ENCODE measurements around the gene ZRSR2. TPM values are rescaled to one million over a fixed set of nuclear protein-coding genes. Genes with fewer than 3 reads are reported as not detected.

The ZRSR2 gene
- total and polyA plus RNA-seq, 9 of the 15 experiments (the other 6 are each of a cell fraction or from before 2014, with no cell fraction given), result 3.5 to 19.5 (median 8.6) TPM

DNA sequence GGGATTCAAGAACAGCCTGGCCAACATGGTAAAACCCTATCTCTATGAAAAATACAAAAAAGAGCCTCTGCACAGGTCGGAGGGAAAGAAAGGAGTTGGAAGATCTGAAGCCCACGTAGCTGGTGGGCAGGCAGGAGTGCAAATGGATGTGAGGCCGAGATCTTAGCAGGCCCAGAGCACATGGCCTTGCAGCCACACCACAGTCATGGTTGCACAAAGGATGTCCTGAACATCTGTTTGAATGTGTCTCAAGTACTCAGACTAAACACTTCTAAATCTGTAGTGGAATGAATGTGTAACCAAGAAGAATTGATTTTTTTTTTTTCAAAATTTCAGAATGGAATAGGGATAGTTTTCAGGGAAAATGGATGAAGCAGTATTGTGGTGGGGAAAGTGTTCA lies 41.4 kb upstream of the ZRSR2 start:
- Histone ChIP-seq H3K9me3 (replicated peaks; ENCODE audit: control insufficient read depth, insufficient read depth, low read depth, low read length) (no peaks in the 10 kb centered on the region), H4K20me1 (replicated peaks; ENCODE audit: control insufficient read depth, insufficient read depth, low read length) (no peaks in the 10 kb centered on the region), H3K4me2 (ENCODE audit: insufficient read depth, low read length) (no peak overlapping the region), H2AFZ (ENCODE audit: low read depth, low read length) (no peak overlapping the region), H3K4me3 (no peak overlapping the region), H3K4me1 (replicated peaks in 1 of 2; ENCODE audit: control insufficient read depth in 2 of 2, insufficient read depth in 2 of 2, low read length in 2 of 2) (peaks cover 0 to 4% of the 10 kb centered on the region in 2 experiments; a peak in 3 of 5 replicates), H3K9me1 (ENCODE audit: control insufficient read depth, insufficient read depth, low read length) (no peaks in the 10 kb centered on the region), H3K27ac (ENCODE audit: extremely low read depth, low read depth, low read length) (no peak overlapping the region), H3K79me2 (ENCODE audit: control insufficient read depth, insufficient read depth, low read length) (no peaks in the 10 kb centered on the region), H3K9ac (ENCODE audit: insufficient read depth in 1 of 2, low read depth in 2 of 2, low read length in 2 of 2) (no peak overlapping the region), H3K36me3 (ENCODE audit: control insufficient read depth, insufficient read depth, low read length) (no peaks in the 10 kb centered on the region), H3K27me3 (ENCODE audit: control insufficient read depth in 2 of 2, insufficient read depth in 2 of 2, low read length in 2 of 2) (no peaks in the 10 kb centered on the region)
- 80% methylated on average over 2 of the region's 3 CpGs for WGBS (ENCODE audit: insufficient coverage, low coverage, missing lambda C conversion rate)
- no peak for DNase-seq (ENCODE audit: extremely low read depth in 1 of 4, low spot score in 3 of 4)
- no peak for ATAC-seq
- in situ Hi-C loops (cut with MboI), result no loop called here
- intact Hi-C loops (cut with micrococcal nuclease), result no loop called here
- no TSS peak for BruUV-seq (replicated peaks)
- ChIA-PET CTCF (ENCODE audit: low intra/inter-chr PET ratio) (no interaction called here), POLR2A (interaction anchor here (0.6 kb wide), 1 partner anchor 55 kb away, joined by 3 read pairs; no protein-coding TSS in a partner anchor)
- FAIRE-seq, result no peak
- TF ChIP-seq RFX1 (IDR thresholded peaks at IDR 0.05), result no peak
- no peak for TF ChIP-seq SMAD3 (CRISPR knock-in tag; conservative IDR thresholded peaks at IDR 0.05)
- TF ChIP-seq TOE1 (IDR thresholded peaks at IDR 0.05; ENCODE audit: borderline replicate concordance), result no peak
- TF ChIP-seq TOE1 (CRISPR knock-in tag; IDR thresholded peaks at IDR 0.05; ENCODE audit: borderline replicate concordance, low read depth), result no peak
- no peak for TF ChIP-seq PCBP2 (IDR thresholded peaks at IDR 0.05; ENCODE audit: low read depth, low read length, poor library complexity, severe bottlenecking)
- TF ChIP-seq, protein P1, sequence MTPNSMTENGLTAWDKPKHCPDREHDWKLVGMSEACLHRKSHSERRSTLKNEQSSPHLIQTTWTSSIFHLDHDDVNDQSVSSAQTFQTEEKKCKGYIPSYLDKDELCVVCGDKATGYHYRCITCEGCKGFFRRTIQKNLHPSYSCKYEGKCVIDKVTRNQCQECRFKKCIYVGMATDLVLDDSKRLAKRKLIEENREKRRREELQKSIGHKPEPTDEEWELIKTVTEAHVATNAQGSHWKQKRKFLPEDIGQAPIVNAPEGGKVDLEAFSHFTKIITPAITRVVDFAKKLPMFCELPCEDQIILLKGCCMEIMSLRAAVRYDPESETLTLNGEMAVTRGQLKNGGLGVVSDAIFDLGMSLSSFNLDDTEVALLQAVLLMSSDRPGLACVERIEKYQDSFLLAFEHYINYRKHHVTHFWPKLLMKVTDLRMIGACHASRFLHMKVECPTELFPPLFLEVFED (CRISPR knock-in tag; conservative IDR thresholded peaks at IDR 0.05), result no peak
- TF ChIP-seq, protein P2, sequence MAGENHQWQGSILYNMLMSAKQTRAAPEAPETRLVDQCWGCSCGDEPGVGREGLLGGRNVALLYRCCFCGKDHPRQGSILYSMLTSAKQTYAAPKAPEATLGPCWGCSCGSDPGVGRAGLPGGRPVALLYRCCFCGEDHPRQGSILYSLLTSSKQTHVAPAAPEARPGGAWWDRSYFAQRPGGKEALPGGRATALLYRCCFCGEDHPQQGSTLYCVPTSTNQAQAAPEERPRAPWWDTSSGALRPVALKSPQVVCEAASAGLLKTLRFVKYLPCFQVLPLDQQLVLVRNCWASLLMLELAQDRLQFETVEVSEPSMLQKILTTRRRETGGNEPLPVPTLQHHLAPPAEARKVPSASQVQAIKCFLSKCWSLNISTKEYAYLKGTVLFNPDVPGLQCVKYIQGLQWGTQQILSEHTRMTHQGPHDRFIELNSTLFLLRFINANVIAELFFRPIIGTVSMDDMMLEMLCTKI (IDR thresholded peaks at IDR 0.05; ENCODE audit: partially characterized antibody), result no peak
- no peak for TF ChIP-seq ARID2 (IDR thresholded peaks at IDR 0.05)
- no peak for TF ChIP-seq KHSRP (IDR thresholded peaks at IDR 0.05)
- no peak for TF ChIP-seq MXI1 (IDR thresholded peaks at IDR 0.05; ENCODE audit: low read depth, low read length)
- TF ChIP-seq CCAR2 (IDR thresholded peaks at IDR 0.05; ENCODE audit: low read depth, low read length), result no peak
- no peak for TF ChIP-seq ZNF76 (CRISPR knock-in tag; IDR thresholded peaks at IDR 0.05; ENCODE audit: borderline replicate concordance)
